H1 (cell line): ENCODE data around the gene RYR3. TPM values are rescaled to one million over a fixed set of nuclear protein-coding genes. Genes with fewer than 3 reads are reported as not detected.

ENCODE experiments used
- CTCF ChIA-PET: fragments of 300-600 bp; sonication (Branson Sonifier 250); formaldehyde crosslinking; loops from one replicate; lab custom pipeline; 2021; ENCODE audit not compliant: partially characterized antibody; lab: Charles Lee
- POLR2A ChIA-PET: fragments of 300-600 bp; sonication (Branson Sonifier 250); formaldehyde crosslinking; loops from one replicate; lab custom pipeline; 2021; ENCODE audit warnings: inconsistent platforms; ENCODE audit not compliant: partially characterized antibody; lab: Charles Lee
- DNase-seq, 2 experiments: peaks; one replicate each; pipeline versions ENCODE4 v3.0.0 to v3.0.0-alpha.2; 2010 to 2022; ENCODE audit warnings: low spot score in 2 of 2, low read depth in 1 of 2, mixed read lengths in 1 of 2
- FAIRE-seq: peaks from 2 replicates; lab custom pipeline; 2011; peaks lifted over from hg19 to GRCh38; lab: Jason Lieb, UNC
- H2AFZ ChIP-seq: 2 replicates; pipeline ENCODE4 v1.8.1; 2012; ENCODE audit warnings: low read length, inconsistent platforms
- H2AK5ac ChIP-seq: 2 replicates; pipeline ENCODE4 v1.6.1; 2013; ENCODE audit warnings: low read depth, low read length
- H2BK120ac ChIP-seq: replicated peaks from 2 replicates; pipeline ENCODE3; 2013; ENCODE audit warnings: low read depth, low read length, inconsistent platforms
- H2BK12ac ChIP-seq: 2 replicates; pipeline ENCODE4 v1.6.1; 2013; ENCODE audit warnings: low read depth, low read length
- H2BK15ac ChIP-seq: 2 replicates; pipeline ENCODE4 v1.6.1; 2013; ENCODE audit warnings: low read length
- H2BK20ac ChIP-seq: 2 replicates; pipeline ENCODE4 v1.6.1; 2013; ENCODE audit warnings: low read length
- H2BK5ac ChIP-seq: 2 replicates; pipeline ENCODE4 v1.6.1; 2013; ENCODE audit warnings: low read depth, low read length
- H3K14ac ChIP-seq: 2 replicates; pipeline ENCODE4 v1.6.1; 2013; ENCODE audit warnings: inconsistent platforms; ENCODE audit not compliant: insufficient read length
- H3K18ac ChIP-seq: 2 replicates; pipeline ENCODE4 v1.6.1; 2013; ENCODE audit warnings: low read length; ENCODE audit errors: extremely low read depth
- H3K23ac ChIP-seq: 2 replicates; pipeline ENCODE4 v1.6.1; 2013; ENCODE audit warnings: inconsistent platforms; ENCODE audit not compliant: insufficient read length
- H3K23me2 ChIP-seq: 2 replicates; pipeline ENCODE4 v1.6.1; 2013; ENCODE audit warnings: low read depth, low read length
- H3K27ac ChIP-seq: 2 replicates; pipeline ENCODE4 v1.6.1; 2011; ENCODE audit warnings: low read depth, low read length, inconsistent platforms
- H3K27me3 ChIP-seq, 4 experiments: replicated peaks in 1 of 4; 1 replicate in 1 of 4; 2 replicates in 3 of 4; pipeline versions ENCODE4 v1.6.1 to v1.8.1; 2011 to 2013; ENCODE audit warnings: low read length in 3 of 4, mild to moderate bottlenecking in 3 of 4, inconsistent platforms in 2 of 4, mixed read lengths in 2 of 4, moderate library complexity in 1 of 4; ENCODE audit not compliant: control insufficient read depth in 3 of 4, insufficient read depth in 3 of 4; ENCODE audit errors: extremely low read depth in 1 of 4
- H3K36me3 ChIP-seq, 4 experiments: 2 replicates each; pipeline versions ENCODE4 v1.6.1 to v1.8.1; 2011 to 2013; ENCODE audit warnings: mild to moderate bottlenecking in 4 of 4, low read length in 3 of 4, moderate library complexity in 2 of 4, control low read depth in 1 of 4, inconsistent platforms in 1 of 4; ENCODE audit not compliant: insufficient read depth in 4 of 4, control insufficient read depth in 2 of 4
- H3K4ac ChIP-seq: replicated peaks from 2 replicates; pipeline ENCODE3; 2013; ENCODE audit warnings: low read length, low read depth, mixed read lengths, inconsistent platforms; ENCODE audit not compliant: insufficient read length
- H3K4me1 ChIP-seq, 4 experiments: replicated peaks in 1 of 4; 1 replicate in 1 of 4; 2 replicates in 3 of 4; pipeline versions ENCODE4 v1.6.1 to v1.8.1; 2011 to 2013; ENCODE audit warnings: low read length in 3 of 4, inconsistent platforms in 2 of 4, mixed read lengths in 1 of 4; ENCODE audit not compliant: insufficient read depth in 4 of 4, control insufficient read depth in 3 of 4
- H3K4me2 ChIP-seq, 2 experiments: 2 replicates each; pipeline versions ENCODE4 v1.6.1 to v1.8.1; 2011 to 2013; ENCODE audit warnings: low read depth in 2 of 2, low read length in 2 of 2, control low read depth in 1 of 2, inconsistent platforms in 1 of 2, mild to moderate bottlenecking in 1 of 2; ENCODE audit not compliant: insufficient read depth in 1 of 2
- H3K4me3 ChIP-seq, 4 experiments: fragments of 200-600, 300-600 bp in 1 of 4; sonication (generic), shearing (Covaris generic), sonication (Bioruptor Twin) in 1 of 4; 2 replicates each; pipeline versions ENCODE4 v1.5.1 to v1.8.1; 2011 to 2016; ENCODE audit warnings: low read length in 4 of 4, low read depth in 3 of 4, control low read depth in 2 of 4, inconsistent platforms in 2 of 4, mild to moderate bottlenecking in 2 of 4, mixed read lengths in 1 of 4, moderate library complexity in 1 of 4; ENCODE audit not compliant: insufficient read depth in 2 of 4; ENCODE audit errors: extremely low read depth in 1 of 4
- H3K56ac ChIP-seq: replicated peaks from 2 replicates; pipeline ENCODE3; 2013; ENCODE audit warnings: low read depth, mild to moderate bottlenecking, mixed read lengths, low read length, inconsistent platforms; ENCODE audit not compliant: insufficient read length
- H3K79me1 ChIP-seq: 2 replicates; pipeline ENCODE4 v1.6.1; 2013; ENCODE audit warnings: low read depth, low read length, control low read depth
- H3K79me2 ChIP-seq, 2 experiments: 2 replicates each; pipeline versions ENCODE4 v1.6.1 to v1.8.1; 2012 to 2013; ENCODE audit warnings: low read length in 2 of 2, mild to moderate bottlenecking in 2 of 2, inconsistent platforms in 1 of 2; ENCODE audit not compliant: insufficient read depth in 2 of 2, control insufficient read depth in 1 of 2
- H3K9ac ChIP-seq, 4 experiments: replicated peaks in 1 of 4; 1 replicate in 1 of 4; 2 replicates in 3 of 4; pipeline versions ENCODE4 v1.6.1 to v1.8.1; 2011 to 2013; ENCODE audit warnings: low read depth in 3 of 4, low read length in 3 of 4, control low read depth in 2 of 4, mild to moderate bottlenecking in 2 of 4, moderate library complexity in 2 of 4, inconsistent platforms in 1 of 4; ENCODE audit errors: extremely low read depth in 1 of 4
- H3K9me3 ChIP-seq, 2 experiments: 2 replicates each; pipeline versions ENCODE4 v1.6.1 to v1.8.1; 2012 to 2013; ENCODE audit warnings: mild to moderate bottlenecking in 2 of 2, moderate library complexity in 2 of 2, control low read depth in 1 of 2, inconsistent platforms in 1 of 2, low read depth in 1 of 2, low read length in 1 of 2, mixed read lengths in 1 of 2; ENCODE audit not compliant: insufficient read depth in 2 of 2
- H4K20me1 ChIP-seq, 2 experiments: replicated peaks in 1 of 2; 2 replicates each; pipeline versions ENCODE3 to v1.8.1; 2011 to 2013; ENCODE audit warnings: inconsistent platforms in 2 of 2, low read length in 2 of 2, mild to moderate bottlenecking in 1 of 2; ENCODE audit not compliant: insufficient read depth in 2 of 2, control insufficient read depth in 1 of 2
- H4K5ac ChIP-seq: 2 replicates; pipeline ENCODE4 v1.6.1; 2013; ENCODE audit warnings: low read length, low read depth, mixed read lengths, inconsistent platforms; ENCODE audit not compliant: insufficient read length
- H4K8ac ChIP-seq: 2 replicates; pipeline ENCODE4 v1.8.0; 2013; ENCODE audit warnings: mild to moderate bottlenecking, moderate library complexity, low read length, inconsistent platforms; ENCODE audit not compliant: insufficient read depth; ENCODE audit errors: extremely low read depth
- H4K91ac ChIP-seq: replicated peaks from 2 replicates; pipeline ENCODE3; 2013; ENCODE audit warnings: low read length, mixed read lengths, inconsistent platforms; ENCODE audit not compliant: insufficient read length
- EGR1 ChIP-seq: IDR thresholded peaks from 2 replicates; pipeline ENCODE4 v1.6.1; 2011; ENCODE audit warnings: low read depth, low read length, borderline replicate concordance
- NRF1 ChIP-seq: IDR thresholded peaks from 2 replicates; pipeline ENCODE4 v1.6.1; 2011; ENCODE audit warnings: mild to moderate bottlenecking, low read depth, low read length, improper control_type of control experiment
- RAD21 ChIP-seq, 2 experiments: IDR thresholded peaks in 1 of 2; conservative IDR thresholded peaks in 1 of 2; 2 replicates each; pipeline ENCODE4 v1.6.1; 2011; ENCODE audit warnings: low read depth in 2 of 2, low read length in 2 of 2, improper control_type of control experiment in 1 of 2, inconsistent platforms in 1 of 2, mild to moderate bottlenecking in 1 of 2, moderate library complexity in 1 of 2
- SIN3A ChIP-seq, 2 experiments: IDR thresholded peaks in 1 of 2; conservative IDR thresholded peaks in 1 of 2; 2 replicates each; pipeline ENCODE4 v1.6.1; 2011 to 2012; ENCODE audit warnings: low read length in 2 of 2, improper control_type of control experiment in 1 of 2, low read depth in 1 of 2, mild to moderate bottlenecking in 1 of 2
- SP4 ChIP-seq: IDR thresholded peaks from 2 replicates; pipeline ENCODE4 v1.6.1; 2012; ENCODE audit warnings: low read length, inconsistent platforms
- TCF12 ChIP-seq: IDR thresholded peaks from 2 replicates; pipeline ENCODE4 v1.6.1; 2011; ENCODE audit warnings: low read depth, mild to moderate bottlenecking, low read length
- WGBS, 2 experiments: shearing (Covaris generic) in 1 of 2; methylation state at CpG; one replicate each; pipeline versions ENCODE4 v1.1.6 to v1.1.7; 2013 to 2015; ENCODE audit warnings: low lambda C conversion rate in 2 of 2, mixed read lengths in 2 of 2, inconsistent platforms in 1 of 2, low coverage in 1 of 2, missing lambda C conversion rate in 1 of 2; ENCODE audit not compliant: insufficient replicate concordance in 2 of 2, insufficient coverage in 1 of 2, insufficient read length in 1 of 2; ENCODE audit errors: extremely low coverage in 1 of 2, missing lambda C conversion rate in 1 of 2; 5-methylcytosine and 5-hydroxymethylcytosine counted together
- polyA plus RNA-seq, 7 experiments: library from polyadenylated mRNA; depleted of rRNA in 3 of 7; stranded (reverse) in 5 of 7; unstranded in 2 of 7; fragments of >200 nt in 5 of 7; fragments of 200-250 nt in 2 of 7; gene quantifications; 1 replicate in 5 of 7; 2 replicates in 1 of 7; 4 replicates in 1 of 7; pipeline versions ENCODE4 v1.2.1 to v1.2.3, GENCODE V29; 2011 to 2013; ENCODE audit warnings: missing spikeins in 2 of 7, mixed read lengths in 2 of 7
- total RNA-seq: library from RNA; stranded (reverse); fragmentation: NEBNext Ultra II Directional; extraction: Animal tissue kit (Norgen Biotek cat#: 25700); gene quantifications from 2 replicates; pipeline ENCODE4 v1.2.1, GENCODE V29; 2021

RYR3 gene
- total and polyA plus RNA-seq, 2 of the 8 experiments (the other 6 are each of a cell fraction or from before 2014, with no cell fraction given) = 0.33 to 3.4 TPM

DNA sequence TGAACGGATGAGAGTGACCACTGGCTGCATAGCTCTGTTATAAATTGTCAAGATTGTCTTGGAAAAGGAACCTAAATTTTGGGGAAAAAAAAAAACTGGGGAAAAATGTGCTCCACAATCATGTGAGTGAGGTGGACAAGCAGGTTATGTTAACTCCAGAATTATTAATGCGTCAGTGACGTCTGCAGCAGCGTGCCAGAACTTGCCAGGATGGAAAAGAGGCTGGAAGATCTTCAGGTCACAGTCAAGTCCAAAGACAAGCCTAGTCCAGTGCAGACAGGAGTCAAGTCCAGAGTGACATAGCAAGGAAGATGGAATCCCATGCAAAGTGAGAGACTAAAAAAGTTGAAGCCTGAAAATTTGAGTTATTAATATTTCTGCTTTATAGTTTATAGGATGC is 140.6 kb downstream of the RYR3 start:
- no peaks in the 10 kb centered on the region for H3K27me3 ChIP-seq
- TF ChIP-seq SP4 (no peak), SIN3A (conservative IDR thresholded peaks at IDR 0.05 in 1 of 2, IDR thresholded peaks at IDR 0.05 in 1 of 2; ENCODE audit: low read depth in 1 of 2, low read length in 2 of 2) (no peak), RAD21 (IDR thresholded peaks at IDR 0.05 in 1 of 2, conservative IDR thresholded peaks at IDR 0.05 in 1 of 2; ENCODE audit: low read depth in 2 of 2, low read length in 2 of 2) (no peak), TCF12 (no peak), EGR1 (no peak), NRF1 (no peak)

More for the DNA sequence above, 140.6 kb downstream of the RYR3 start:
- Histone ChIP-seq H3K4me1 (peaks cover 0 to 5% (median 2%) of the 10 kb centered on the region in 4 experiments; a peak in 3 of 7 replicates), H2BK12ac (no peak overlapping the region), H4K91ac (no peak overlapping the region), H3K79me2 (no peaks in the 10 kb centered on the region), H2AK5ac (no peak overlapping the region), H3K18ac (no peak overlapping the region), H3K79me1 (no peaks in the 10 kb centered on the region), H4K20me1 (no peaks in the 10 kb centered on the region), H3K56ac (no peak overlapping the region), H4K5ac (no peak overlapping the region), H2BK15ac (no peak overlapping the region), H4K8ac (no peak overlapping the region), H3K4me3 (no peak overlapping the region), H3K23ac (no peak overlapping the region), H3K14ac (no peak overlapping the region), H3K4ac (no peak overlapping the region), H3K9ac (no peak overlapping the region), H3K23me2 (no peaks in the 10 kb centered on the region), H2BK20ac (no peak overlapping the region), H2BK120ac (no peak overlapping the region), H3K9me3 (no peaks in the 10 kb centered on the region), H3K4me2 (no peak overlapping the region), H3K36me3 (no peaks in the 10 kb centered on the region; a peak in 2 of 8 replicates), H2AFZ (no peak overlapping the region), H3K27ac (no peak overlapping the region), H2BK5ac (no peak overlapping the region)
- DNase-seq (no peak), FAIRE-seq (no peak)
- POLR2A ChIA-PET = no interaction called here
- CTCF ChIA-PET = no interaction called here
- WGBS, 2 experiments = 90% methylated on average over 4 of the region's 4 CpGs; no CpG with 5 or more reads in 1 of the 2 experiments
